ENCODE data around the gene CGB5.
A peak's percentile ranks its signal among the peaks of the same experiment; 100 is the strongest.
"Not testable (repeated sequence)": the region's sequence is repeated elsewhere in the genome, so short reads cannot be mapped to it uniquely, and the experiment has no call there.

CGB5 gene

DNA sequence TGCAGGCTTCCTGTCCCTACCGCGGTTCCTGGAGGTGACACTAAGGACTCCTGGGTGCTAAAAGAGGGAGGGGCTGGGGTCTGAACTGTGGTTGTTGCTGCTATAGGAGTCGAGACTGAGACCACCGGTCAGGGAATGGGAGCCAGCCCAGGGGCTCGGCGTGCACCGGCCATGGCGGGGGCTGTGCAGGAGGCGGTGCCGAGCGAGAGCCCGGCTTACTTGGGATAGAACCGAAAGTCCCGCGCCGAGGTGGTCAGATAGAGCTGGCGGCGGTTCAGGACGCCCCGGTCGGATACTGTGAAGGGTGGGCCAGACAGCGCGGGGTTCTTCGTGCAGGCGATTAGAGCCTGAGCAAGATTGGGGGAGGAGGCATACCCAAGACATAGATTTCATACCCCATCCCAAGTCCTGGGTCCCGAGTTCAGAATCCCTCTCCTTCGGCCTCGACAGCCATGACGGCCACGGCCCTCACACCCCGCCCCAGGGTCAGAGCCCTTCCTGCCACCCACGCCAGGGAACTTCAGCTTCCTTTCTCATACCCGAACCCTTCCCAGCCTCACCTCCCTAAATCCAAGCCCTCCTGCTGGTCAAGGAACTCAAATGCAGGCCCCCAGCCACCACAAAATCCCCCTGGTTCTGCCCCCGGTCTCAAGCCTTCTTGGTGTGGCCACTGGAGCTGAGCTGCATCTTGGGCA lies 13.4 kb downstream of the CGB5 start:
- DNase-seq (ENCODE audit: low read depth, low spot score), result not testable (repeated sequence)

DNA sequence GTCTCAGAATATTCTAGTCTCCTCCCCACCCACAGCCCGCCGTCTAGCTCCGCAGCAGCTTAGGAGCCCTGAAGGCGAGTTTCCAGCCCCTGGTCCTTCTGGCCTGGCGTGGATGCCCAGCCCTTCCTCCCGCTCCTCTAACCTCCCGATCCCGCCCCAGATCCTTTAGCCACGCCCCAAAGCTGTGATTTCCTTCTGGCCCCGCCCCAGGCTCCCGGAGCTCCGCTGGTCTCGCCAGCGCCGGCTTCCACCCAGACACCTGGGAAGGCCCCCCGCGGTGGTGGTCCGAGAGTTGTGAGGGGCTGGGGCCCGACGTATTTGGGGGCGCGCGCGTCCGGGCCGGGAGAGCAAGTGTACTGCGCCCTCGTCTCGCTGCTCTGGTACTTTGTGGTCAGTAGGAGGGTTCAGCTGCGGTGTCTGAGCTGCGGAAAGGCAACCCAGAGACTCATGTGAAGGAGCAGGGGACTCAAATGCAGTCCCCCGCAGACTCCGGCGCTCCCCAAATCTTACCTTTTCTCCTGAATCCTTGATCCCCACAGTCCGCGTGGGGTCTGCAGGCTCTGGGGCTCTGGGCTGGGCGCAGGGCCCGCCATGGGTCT lies 14.1 kb downstream of the CGB5 start, which contains the start of gene CGB7:
Gene CGB7, minus strand, starts transcription at position 114 of the 599 bp plus-strand sequence. CDS start 2,374 bp downstream, outside the sequence.
- DNase-seq (ENCODE audit: low read depth, low spot score), result peak; percentile 81

DNA sequence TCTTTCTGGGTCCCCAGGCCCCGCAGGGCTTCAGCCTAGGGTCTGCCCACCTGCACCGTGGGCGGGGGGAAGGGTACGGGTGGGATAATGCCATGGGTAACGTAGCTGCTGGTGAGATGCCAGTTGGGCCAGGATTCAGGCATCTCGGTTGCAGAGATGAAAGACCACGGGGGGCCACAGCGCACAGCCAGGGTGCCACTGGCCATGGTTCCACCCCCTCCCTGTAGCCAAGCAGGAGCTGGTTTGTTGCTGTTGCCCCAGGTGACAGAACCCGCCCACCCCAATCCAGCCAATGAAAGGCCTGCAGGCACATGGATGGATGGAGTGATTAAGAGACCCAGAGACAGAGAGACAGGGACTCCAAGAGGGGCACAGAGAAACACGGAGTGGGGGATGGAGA lies 14.9 kb downstream of the CGB5 start:
- peak; percentile 27 for DNase-seq (ENCODE audit: low read depth, low spot score)

DNA sequence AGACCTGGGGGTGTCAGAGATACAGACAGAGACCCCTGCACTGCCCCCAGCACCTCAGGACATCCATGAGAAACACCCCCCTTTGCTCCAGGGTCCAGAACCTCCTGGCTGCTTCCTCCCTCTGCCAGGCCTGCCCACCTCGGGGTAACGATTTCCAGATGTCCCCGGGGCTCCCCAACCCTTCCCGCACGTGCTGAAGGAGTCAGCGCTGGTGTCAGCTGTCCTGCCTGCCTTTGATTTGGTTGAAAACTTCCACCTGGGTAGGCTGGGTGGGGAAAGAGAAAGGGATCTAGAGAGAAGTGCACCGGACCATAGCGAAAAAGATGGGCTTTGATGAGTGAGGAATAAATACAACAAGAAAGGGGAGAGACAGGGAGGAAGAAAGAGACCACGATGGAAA lies 15.4 kb downstream of the CGB5 start:
- no peak for DNase-seq (ENCODE audit: low read depth, low spot score)

DNA sequence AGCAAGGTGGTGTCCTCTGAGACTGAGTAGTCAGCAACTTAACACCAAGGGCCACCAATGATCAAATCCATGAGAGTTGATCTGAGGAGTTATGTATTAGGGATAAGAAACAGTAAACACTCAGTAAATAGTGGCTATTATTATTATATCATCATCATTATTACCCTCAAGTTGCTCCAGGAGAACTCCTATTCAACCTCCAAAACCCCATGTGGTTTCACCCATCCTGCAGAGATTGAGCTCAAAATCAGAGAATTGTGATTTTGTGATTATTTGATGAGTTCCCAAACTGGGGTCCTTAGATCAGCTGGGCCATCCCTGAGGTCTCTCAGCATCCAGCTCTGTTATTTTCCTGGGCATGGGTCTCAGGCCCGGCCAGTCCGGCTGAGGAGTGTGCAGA lies 17.4 kb downstream of the CGB5 start:
- no peak for DNase-seq (ENCODE audit: low read depth, low spot score)

DNA sequence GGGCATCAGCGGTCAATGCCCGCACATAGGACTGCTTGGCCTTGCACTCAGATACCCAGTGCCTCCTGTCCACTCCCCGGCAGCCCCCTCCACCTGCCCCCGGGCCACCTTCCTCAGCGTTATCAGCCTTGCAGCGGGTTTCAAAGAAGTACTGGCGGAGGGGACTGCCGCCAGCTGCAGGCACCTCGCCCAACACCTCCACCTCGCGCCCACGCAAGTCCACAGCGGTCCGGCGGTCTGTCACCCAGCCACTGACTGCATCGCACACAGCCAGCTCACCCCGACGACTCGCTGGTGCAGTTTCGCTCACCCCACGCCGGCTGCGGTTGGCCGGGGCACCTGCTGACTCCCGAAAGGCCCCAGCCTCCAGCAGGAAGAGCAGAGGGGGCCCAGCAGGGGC lies 17.8 kb downstream of the CGB5 start:
- DNase-seq (ENCODE audit: low read depth, low spot score), result no peak

DNA sequence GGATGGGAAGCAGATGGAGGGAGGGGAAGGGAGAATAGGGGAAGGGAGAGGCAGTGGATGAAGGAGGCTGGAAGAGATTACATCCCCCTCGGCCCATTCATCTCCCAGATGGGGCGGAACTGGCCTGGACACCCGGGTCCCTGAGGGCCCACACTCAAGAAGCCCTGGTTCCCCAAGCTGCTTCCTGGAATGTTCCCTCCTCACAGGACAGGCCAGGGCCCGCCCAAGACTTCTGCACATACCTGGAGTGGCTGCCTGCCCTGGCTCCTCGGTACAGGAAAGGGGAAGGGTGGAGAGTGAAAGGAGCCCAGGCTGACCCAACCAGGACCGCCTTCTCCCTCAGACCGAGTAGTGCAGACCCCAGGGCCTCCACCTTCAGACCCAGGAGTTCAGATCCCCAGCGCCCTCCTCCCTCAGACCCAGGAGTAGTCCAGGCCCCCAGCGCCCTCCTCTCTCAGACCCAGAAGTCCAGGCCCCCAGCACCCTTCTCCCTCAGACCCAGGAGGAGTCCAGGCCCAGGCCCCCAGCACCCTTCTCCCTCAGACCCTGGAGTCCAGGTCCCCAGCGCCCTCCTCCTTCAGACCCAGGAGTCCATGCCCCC lies 20.5 kb downstream of the CGB5 start:
- peak; percentile 49 for DNase-seq (ENCODE audit: low read depth, low spot score)

DNA sequence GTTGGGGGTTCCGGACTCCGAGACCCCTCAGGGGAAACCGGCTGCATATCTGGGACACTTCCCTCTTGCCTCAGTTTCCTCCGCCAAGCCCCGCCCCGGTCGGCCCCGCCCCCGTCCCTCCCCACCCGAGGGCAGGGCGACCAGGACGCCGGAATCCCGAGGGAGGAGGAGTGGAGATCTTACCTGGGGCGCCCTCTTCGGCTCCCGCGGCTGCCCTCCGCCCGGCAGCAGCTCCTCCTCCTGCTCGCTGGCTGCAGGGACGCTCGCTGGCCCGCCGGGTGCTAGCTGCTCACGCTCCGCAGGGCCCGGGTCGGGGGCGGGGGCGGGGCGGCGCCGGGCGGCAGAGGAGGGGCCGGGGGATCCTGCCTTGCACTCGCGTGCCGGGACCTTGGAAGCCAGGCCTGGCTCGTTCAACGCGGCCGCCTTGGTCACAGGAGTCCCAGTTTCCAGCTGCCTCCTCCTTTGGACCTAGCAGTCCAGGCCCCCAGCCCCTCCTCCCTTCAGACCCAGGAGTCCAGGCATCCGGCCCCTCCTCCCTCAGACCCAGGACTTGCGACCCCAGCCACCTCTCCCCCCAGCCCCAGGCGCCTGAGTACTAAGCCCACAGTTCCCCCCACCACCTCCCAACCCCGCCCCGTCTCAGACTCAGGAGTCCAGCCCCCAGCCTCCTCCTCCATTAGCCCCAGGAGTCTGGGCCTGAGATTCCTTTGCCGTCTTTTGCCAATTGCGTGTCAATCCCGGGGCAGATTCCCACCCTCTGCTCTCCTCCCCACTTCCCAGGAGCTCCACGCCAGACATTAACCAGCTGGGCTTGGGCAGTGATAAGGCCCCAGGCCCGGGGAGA lies 21.3 kb downstream of the CGB5 start, which contains the start of gene NTF4:
Gene NTF4, minus strand, starts transcription at position 51 of the 844 bp plus-strand sequence. CDS start 2,821 bp downstream, outside the sequence.
- DNase-seq (ENCODE audit: low read depth, low spot score), result peak; percentile 56

DNA sequence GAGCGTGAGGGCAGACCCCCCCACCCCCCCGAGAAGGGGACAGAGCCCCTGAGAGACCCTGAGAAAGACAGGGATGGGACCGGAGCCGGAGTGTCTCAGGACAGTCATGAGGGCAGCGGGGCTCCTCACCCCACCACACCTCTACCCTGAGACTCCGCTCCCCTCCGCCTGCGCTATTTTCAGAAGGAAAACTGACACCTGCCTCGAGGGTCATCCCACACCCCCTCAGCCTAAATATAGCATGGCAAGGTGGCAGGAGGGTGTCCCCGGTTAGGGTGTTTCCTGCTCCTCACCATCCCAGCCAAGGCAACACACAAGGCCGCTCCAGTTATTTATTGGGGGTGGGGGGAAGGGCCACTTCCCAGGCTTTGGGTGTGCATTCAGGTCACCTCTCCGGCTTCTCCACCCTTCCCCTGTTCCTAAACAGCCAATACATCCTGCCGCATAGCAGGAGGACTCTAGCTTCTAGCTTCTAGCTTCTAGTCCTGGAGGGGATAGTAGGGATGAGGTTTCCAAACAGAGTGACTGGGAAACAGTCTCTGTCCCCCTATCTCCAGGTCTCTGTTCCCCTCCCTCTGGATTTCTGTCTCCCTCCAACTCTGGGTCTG lies 22.4 kb downstream of the CGB5 start:
- no peak for DNase-seq (ENCODE audit: low read depth, low spot score)

DNA sequence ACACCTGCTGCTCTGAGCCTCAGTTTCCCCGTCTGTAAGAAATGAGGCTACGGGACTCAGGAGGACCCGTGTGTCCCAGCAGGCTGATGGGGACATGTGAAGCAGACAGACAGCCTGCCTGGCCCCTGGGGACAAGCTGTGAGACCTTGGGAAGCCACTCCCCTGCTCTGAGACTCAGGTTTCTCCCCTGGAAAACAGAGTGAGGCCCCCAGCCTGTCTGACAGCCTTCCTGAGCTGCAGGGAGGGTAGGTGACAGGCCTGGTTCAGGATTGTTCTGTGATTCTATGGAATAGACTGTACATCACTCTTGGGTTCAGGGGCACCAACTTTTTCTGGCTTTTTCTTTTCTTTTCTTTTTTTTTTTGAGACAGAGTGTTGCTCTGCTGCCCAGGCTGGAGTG lies 23.9 kb downstream of the CGB5 start:
- no peak for DNase-seq (ENCODE audit: low read depth, low spot score)

DNA sequence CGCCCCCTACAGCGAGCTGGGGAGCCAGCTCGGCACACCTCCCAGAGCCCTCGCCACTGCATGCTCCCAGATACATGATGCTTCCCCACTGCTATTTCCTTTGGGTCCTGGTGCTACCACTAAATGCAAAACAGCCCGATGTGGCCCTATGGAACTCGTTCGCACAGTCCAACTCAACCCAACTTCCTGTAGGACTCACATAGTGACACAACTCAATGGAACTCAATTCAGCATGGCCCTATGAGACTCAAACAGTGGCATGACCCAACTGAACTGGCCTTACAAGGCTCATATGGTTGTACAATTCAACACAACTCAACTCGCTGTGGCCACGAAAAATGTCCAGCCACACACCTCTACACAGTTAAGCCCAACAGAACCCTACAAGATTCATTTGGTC lies 25.4 kb downstream of the CGB5 start:
- DNase-seq (ENCODE audit: low read depth, low spot score), result no peak

DNA sequence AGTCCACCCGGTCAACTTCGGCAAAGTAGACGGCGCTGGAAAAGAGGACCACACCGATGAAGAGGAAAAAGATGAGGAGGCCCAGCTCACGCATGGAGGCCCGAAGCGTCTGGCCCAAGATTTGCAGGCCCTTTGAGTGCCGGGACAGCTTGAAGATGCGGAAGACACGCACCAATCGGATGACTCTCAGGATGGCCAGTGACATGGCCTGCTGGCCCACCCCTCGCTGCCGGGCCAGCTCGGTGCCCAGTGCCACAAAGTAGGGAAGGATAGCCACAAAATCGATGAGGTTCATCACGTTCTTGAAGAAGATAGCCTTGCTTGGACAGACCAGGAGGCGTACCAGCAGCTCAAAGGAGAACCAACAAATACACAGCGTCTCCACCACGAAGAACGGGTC lies 26.8 kb downstream of the CGB5 start:
- DNase-seq (ENCODE audit: low read depth, low spot score), result no peak

DNA sequence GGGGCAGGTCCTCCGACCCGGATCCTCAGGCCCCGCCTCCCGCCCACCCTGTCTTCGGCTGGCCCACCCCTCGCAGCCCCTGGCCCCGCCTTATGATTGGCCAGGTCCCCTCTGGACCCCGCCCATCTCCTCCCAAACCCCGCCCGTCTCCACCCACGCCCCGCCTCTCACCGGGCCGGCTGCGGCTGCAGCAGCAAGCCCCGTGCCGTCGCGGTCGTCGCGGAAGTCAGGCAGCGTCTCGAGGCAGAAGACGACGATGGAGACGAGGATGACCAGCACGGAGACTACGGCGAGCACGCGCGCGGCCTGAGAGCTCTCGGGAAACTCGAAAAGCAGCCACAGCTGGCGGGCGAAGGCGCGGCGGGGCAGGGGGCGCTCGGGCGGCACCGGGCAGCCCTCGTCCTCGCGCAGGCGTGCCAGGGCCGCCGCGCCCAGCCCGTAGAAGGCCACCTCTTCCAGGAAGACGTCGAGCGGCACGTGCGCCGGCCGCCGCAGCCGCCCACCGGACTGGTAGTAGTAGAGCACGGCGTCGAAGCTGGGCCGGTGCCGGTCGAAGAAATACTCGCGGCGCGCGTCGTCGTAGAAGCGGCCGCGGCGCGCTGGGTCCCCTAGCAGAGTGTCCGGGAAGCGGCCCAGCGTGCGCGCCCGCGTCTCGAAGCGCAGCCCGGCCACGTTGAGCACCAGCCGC lies 28.4 kb downstream of the CGB5 start:
- DNase-seq (ENCODE audit: low read depth, low spot score), result peak; percentile 70

DNA sequence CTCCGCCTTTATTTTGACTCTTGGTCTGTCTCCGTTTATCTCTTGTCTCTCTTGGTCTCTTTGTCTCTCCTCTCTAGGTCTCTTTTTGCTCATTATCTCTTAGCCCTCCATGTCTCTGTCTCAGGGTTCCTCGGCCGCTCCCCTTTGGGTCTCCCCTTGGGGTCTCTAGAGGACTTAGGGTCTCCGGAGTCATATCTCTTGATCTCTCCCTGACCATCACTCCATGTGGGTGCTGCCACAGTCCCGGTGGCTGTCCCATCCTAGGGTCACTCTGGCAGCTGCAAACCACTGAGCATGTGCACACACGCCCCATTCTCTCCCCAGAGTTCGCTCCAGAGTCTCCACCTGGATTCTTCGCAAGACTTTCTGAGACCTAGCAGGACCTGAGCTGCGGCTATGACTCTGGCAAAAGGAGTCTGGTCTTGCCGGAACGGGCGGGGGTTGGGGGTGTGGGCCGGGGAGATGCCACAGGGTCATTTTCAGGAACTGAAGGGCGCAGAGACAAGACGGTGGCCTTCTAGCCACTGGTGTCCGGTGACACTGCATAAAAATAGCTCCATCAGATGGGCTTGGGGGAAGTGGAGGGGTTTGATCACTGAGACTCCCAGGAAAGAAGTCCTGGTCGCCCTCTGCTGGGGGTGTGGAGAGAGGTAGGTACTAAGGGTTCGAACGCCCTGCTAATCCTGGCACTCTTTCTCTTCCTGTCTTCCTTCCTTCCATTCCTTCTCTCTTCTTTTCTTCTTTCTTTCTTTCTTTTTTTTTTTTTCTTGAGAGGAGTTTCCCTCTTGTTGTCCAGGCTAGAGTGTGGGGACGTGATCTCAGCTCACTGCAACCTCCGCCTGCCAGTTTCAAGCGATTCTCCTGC lies 30.1 kb downstream of the CGB5 start:
- peak; percentile 70 for DNase-seq (ENCODE audit: low read depth, low spot score)

DNA sequence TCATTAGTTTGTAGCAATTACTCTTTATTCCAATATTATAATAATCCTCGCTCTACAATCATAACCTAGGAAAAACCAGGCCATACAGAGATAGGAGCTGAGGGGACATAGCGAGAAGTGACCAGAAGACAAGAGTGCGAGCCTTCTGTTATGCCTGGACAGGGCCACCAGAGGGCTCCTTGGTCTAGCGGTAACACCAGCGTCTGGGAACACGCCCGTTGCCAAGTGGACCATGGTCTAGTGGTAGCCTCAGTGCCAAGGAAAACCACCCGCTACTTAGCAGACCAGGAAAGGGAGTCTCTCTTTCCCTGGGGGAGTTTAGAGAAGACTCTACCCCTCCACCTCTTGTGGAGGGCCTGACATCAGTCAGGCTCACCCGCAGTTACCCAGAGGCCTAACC lies 31.2 kb downstream of the CGB5 start:
- DNase-seq (ENCODE audit: low read depth, low spot score), result peak; percentile 55

DNA sequence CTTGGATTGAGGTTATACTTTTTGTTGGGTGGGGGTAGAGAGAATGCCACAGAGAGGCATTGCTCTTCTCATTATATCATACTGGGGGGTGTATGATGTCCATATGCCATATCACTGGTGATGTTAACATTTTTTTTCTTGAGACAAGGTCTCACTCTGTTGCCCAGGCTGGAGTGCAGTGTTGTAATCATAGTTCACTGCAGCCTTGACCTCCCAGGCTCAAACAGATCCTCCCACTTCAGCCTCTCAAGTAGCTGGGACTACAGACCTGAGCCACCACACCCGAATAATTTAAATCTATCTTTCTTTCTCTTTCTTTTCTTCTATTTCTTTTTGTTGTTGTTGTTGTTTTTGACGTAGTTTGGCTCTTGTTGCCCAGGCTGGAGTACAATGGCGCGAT lies 36.7 kb downstream of the CGB5 start:
- DNase-seq (ENCODE audit: low read depth, low spot score), result no peak

DNA sequence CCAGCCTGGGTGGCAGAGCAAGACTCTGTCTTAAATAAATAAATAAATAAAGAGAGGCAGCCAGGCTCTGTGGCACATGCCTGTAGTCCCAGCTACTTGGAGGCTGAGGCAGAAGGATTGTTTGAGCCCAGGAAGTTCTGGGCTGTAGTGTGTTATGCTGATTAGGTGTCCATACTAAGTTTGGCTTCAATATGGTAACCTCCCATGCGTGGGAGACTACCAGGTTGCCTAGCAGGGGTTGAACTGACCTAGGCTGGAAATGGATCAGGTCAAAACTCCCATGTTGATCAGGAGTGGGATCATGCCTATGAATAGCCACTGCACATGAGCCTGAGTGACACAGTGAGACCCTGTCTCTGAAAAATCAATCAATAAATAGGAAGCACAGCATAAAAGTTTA lies 37.6 kb downstream of the CGB5 start:
- DNase-seq (ENCODE audit: low read depth, low spot score), result no peak

DNA sequence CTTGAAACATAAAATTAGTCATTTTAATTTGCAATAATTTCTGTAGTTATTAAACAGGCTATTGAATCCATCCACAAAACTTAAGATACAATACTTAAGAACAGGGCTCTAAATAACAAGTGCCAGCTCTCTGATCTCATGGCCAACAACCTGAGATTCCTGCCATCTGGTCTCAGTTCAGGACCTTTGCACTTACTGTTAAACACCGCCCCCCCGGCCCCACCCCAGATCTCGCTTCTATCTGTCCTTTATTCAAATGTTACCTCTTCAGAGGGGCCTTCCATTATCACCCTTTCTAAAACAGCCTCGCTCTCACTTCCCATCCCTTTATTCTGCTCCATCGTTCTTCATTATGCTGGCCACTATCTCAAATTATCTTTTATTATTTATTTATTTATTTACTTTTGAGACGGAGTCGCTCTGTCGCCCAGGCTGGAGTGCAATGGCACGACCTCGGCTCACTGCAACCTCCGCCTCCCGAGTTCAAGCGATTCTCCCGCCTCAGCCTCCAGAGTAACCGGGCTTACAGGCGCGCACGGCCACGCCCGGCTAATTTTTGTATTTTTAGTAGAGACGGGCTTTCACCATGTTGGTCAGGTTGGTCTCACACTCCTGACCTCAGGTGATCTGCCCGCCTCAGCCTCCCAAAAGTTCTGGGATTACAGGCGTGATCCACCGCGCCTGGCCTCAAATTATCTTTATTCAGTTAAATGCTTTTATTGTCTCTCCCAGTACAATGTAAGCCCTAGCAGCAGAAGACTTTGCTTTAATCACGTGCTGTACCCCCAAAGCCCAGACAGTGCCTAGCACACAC lies 40.8 kb downstream of the CGB5 start:
- DNase-seq (ENCODE audit: low read depth, low spot score), result no peak

All from ELF-1 (cell line).